Germinal center (tissue), 1 donor: Measurements from ENCODE around the gene AKNA.

Experiments
- DNase-seq: peaks from one replicate; pipeline ENCODE4 v3.0.0; 2012; ENCODE audit warnings: mixed read lengths, low spot score

Gene AKNA

GRCh38 chr9:114319147-114319546 is 68.6 kb downstream of the AKNA start:
- no peak for DNase-seq

- DNase-seq: no peak
These were observed 69.4 kb downstream of the AKNA start for GRCh38 chr9:114318416-114318815.

GRCh38 chr9:114317665-114318357 is 70.0 kb downstream of the AKNA start:
- no peak for DNase-seq

- no peak for DNase-seq
These were observed 71.1 kb downstream of the AKNA start for GRCh38 chr9:114316605-114317230.

- DNase-seq: no peak
These were observed 71.9 kb downstream of the AKNA start for GRCh38 chr9:114315723-114316363.

- no peak for DNase-seq
These were observed 72.7 kb downstream of the AKNA start for GRCh38 chr9:114314881-114315722.

- DNase-seq: no peak
These were observed 73.4 kb downstream of the AKNA start for GRCh38 chr9:114314256-114314867.

GRCh38 chr9:114313186-114313585 is 74.6 kb downstream of the AKNA start:
- no peak for DNase-seq

- no peak for DNase-seq
These were observed 75.3 kb downstream of the AKNA start for GRCh38 chr9:114312513-114312875.

GRCh38 chr9:114311571-114312512 is 75.9 kb downstream of the AKNA start:
- DNase-seq: no peak

- DNase-seq: no peak
These were observed 77.0 kb downstream of the AKNA start for GRCh38 chr9:114310471-114311450.

GRCh38 chr9:114309096-114309495 is 78.7 kb downstream of the AKNA start:
- no peak for DNase-seq

- no peak for DNase-seq
These were observed 79.3 kb downstream of the AKNA start for GRCh38 chr9:114308361-114308950.

GRCh38 chr9:114307899-114308267 is 79.9 kb downstream of the AKNA start:
- DNase-seq: no peak

- DNase-seq: no peak
These were observed 83.2 kb downstream of the AKNA start for GRCh38 chr9:114304416-114305188.

GRCh38 chr9:114303977-114304376 is 83.8 kb downstream of the AKNA start:
- no peak for DNase-seq

- DNase-seq: no peak
These were observed 84.2 kb downstream of the AKNA start for GRCh38 chr9:114303571-114303970.

- no peak for DNase-seq
These were observed 85.1 kb downstream of the AKNA start for GRCh38 chr9:114302727-114303126.
